GM18517 (cell line): Measurements from ENCODE around the gene VSTM4.

Source experiments
- ATAC-seq: cut with Tn5 transposase; IDR thresholded peaks from one replicate; pipeline ENCODE4 v1.9.1; 2021; ENCODE audit warnings: mild to moderate bottlenecking, moderate library complexity; ENCODE audit not compliant: unreplicated experiment

Gene VSTM4

DNA sequence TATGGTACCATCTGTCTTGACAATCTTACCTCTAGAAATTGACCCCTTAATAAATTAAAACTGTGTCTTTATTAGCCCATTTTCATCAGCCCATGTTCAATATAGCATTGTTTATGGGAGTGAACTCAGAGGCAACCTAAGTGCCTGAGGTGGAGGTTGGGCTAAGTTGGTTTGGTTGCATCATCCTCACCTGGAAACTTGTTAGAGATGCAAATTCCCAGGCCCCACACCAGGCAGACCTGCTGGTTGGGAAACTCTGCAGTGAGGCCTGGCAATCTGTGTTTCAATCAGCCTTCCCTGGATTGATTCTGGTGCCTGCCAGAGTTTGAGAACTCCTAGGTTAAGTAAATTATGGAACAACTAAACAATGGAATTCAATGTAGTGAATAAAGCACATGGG lies 27.9 kb upstream of the VSTM4 start:
- ATAC-seq = no peak

GRCh38 chr10:49141541-49142332 lies 26.4 kb upstream of the VSTM4 start:
- no peak for ATAC-seq

DNA sequence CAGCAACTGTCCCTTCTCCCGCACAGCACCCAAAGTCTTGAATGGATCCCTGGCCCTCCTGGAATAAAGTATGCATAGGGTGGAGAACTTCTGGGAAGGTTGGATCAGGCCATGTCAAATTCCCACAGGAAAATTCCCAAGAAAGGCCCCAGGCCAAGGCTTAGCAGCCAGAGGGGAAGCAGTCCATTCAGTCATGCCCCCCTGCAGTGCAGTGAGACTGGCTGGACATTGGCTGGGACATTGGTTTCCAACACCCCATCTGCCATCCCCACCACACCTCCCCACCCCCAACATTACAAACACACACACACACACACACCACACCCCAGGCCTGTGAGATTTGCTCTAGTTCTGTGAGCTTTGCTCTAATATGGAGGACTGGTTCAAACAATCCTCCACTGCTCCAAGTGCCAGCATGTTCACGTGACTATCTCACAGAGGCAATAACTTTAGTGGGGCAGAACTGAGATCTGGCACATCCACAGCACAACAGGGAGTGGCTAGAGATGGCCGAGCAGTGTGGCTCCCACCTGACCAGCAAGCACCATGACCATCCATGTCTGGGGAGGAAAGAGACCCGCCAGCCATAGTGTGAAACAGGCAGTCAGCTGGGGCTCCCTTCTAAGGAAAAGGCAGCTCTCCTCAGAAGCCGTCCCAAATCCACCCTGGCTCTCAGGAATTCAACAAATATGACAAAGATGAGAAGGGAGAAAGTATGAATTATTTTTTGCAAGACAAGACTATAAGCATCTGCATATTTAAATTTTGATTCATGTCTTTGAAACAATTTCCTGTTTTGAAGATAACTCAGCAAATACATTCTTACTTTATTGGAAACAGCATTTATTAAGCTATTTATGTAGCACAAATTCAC lies 25.2 kb upstream of the VSTM4 start:
- ATAC-seq = no peak

DNA sequence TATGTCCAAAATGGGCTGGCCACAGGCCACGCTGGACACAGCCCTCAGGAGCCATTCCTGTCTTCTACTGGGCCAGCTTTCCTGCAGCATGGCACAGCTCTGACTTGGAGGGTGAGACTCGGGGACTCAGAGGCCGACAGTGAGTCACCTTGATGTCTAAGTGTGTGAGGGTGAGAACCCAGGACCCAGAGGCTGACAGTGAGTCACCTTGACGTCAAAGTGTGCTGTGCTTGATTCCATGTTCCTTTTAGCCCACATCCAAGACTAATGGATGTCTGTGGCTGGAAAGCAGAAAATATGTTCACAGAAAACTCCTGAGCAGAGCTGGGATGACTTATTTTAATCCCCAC lies 24.5 kb upstream of the VSTM4 start:
- ATAC-seq = no peak

DNA sequence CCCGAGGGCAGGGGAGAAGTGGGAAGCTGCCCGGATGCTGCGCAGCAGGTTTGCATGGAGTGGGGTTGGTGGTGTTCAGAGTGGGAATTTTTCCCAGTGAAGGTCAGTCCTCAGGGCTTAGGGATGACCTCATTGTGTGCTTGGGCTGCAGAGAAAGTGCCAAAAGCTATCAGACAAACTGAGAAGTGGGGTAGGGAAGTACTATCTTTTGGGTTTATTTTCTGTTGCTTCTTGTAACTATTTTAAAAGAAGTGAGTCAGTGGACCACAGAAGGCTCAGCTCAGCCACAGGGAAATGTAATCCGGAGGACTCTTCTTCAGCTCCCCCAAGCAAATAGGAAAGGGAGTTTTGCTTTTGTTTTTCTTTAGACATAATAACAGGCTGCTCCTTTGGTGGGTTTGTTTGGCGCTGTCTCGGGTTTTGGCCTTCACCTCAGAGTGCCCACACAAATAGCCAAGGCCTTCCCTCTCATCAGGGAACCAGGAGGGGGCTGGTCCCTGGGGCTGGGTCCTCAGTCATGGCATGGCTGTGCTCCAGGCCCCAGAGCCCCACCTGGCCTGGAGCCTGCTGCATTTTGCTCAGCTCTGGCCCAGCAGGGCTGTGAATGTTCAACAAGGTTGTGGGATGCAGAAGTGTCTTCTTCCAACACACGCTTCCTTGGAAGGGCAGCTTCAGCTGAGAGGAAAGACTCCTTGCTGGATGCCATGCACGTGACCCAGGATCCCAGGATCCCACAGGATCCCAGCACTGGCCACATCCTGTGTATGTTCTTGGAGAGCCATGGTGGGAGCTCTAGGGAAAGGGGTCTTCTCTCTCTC lies 23.9 kb upstream of the VSTM4 start:
- ATAC-seq = no peak

DNA sequence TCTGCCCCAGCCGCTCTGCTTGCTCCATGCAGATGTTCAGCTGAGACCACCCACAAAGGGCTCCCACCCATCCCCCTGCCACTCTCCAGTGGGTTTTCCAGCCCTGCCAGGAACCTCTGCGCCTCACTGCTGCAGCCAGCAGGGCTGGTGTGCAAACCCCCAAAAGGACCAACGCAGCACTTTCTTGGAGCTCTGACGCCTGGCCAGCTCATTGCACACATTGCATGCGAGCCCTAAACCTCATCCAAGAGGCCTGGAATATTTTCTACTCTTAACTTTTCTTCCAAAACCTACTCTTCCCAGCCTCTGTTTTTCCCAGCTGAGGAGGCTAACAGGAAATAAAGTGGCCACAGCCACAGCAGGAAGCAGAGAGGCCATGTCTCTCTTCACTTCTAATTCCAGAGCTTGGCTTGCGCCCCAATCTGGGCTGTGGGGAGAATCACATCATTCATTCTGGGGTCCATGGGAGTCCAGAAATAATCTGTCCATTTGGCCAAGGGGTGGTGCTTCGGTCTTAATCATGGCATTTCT lies 23.1 kb upstream of the VSTM4 start:
- no peak for ATAC-seq

GRCh38 chr10:49136525-49136924 lies 21.2 kb upstream of the VSTM4 start:
- ATAC-seq = no peak

GRCh38 chr10:49135575-49136313 lies 20.4 kb upstream of the VSTM4 start:
- ATAC-seq = no peak

- ATAC-seq = no peak
These were observed 19.0 kb upstream of the VSTM4 start for GRCh38 chr10:49134327-49134726.

GRCh38 chr10:49133706-49134248 lies 18.5 kb upstream of the VSTM4 start, which contains the start of gene FAM170B:
Gene FAM170B (minus strand): TSS chr10:49134021. CDS start chr10:49133918, 103 bp downstream.
- no peak for ATAC-seq

- no peak for ATAC-seq
These were observed 17.0 kb upstream of the VSTM4 start for GRCh38 chr10:49132362-49132737.

- no peak for ATAC-seq
These were observed 16.4 kb upstream of the VSTM4 start for GRCh38 chr10:49131507-49132361.

- no peak for ATAC-seq
These were observed 14.1 kb upstream of the VSTM4 start for GRCh38 chr10:49129376-49129775.

- no peak for ATAC-seq
These were observed 13.5 kb upstream of the VSTM4 start for GRCh38 chr10:49128854-49129253.

DNA sequence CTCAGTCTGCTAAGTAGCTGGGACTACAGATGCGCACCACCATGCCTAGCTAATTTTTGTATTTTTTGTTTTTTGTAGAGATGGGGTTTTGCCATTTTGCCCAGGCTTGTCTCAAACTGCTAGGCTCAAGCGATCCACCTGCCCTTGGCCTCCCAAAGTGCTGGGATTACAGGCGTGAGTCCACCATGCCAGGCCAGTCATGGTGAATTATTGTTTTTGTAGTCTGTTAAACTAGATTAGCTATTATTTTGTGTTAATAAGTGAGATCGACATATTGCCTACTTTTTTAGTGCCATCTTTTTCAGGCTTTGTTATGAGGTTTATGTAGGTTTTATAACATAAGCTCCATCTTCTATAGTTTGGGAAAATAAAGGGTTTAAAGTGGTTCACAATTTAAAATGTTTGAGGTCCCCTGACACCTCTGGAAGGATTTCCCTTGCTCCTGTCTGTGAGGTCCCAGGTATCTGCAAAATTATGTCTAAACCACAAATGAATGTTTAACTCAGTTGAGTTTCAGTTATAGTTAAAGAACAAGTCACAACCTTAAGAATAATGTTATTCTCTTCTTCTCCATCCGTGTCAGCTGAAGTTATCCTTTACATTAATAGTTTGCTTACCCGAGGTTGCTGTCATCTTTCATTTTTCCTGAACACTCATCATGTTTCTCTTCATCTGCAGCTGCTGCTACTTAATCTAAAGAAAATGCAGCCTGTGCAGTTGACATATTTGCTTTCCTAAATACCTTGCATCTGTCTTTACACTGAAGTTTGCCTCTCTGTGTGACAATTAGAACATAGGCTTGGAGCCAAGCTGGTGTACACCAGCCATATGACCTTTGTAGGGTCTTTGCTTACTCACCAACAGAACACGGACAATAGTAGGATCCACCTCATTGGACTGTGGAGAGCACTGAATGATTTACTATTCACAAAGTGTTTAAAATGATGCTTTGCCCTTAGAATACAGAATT lies 8.9 kb upstream of the VSTM4 start:
- ATAC-seq = no peak

GRCh38 chr10:49120911-49121310 lies 5.6 kb upstream of the VSTM4 start:
- ATAC-seq = no peak

DNA sequence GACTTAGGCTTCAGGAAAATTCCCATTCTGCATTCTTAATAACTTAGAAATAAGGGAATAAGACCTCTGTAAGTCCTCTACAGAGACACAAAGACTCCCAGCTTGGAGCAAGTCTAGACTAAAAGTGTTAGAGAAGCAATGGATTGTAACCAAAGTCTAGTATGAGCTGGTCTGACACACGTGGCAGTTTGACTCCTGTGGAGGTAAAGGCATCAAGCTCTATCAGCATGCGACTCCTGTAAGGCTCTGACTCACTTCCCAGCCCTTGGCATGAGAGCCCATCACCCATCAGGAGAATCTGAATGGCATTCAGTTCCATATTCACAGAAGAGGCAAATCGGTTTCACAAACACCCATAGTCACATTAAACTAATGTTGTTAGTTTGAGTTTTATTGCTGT lies 4.4 kb upstream of the VSTM4 start:
- no peak for ATAC-seq
